Type B pancreatic cell (in vitro differentiated cells): ENCODE data around the gene RBBP9. TPM values are rescaled to one million over a fixed set of nuclear protein-coding genes. Genes with fewer than 3 reads are reported as not detected.

Source experiments
- DNase-seq: peaks from one replicate; pipeline ENCODE4 v3.0.0; 2021; ENCODE audit warnings: mixed read lengths; ENCODE audit not compliant: unreplicated experiment; ENCODE audit errors: extremely low spot score
- H3K27ac Mint-ChIP-seq: 2 replicates; pipeline ENCODE4 v1.8.0; 2021; ENCODE audit warnings: mild to moderate bottlenecking, mixed read lengths
- H3K27me3 Mint-ChIP-seq: 2 replicates; pipeline ENCODE4 v1.8.0; 2021; ENCODE audit warnings: mixed read lengths
- H3K36me3 Mint-ChIP-seq: 2 replicates; pipeline ENCODE4 v1.8.0; 2021; ENCODE audit warnings: mixed read lengths
- H3K4me1 Mint-ChIP-seq: one replicate; pipeline ENCODE4 v1.8.0; 2021; ENCODE audit warnings: mixed read lengths; ENCODE audit not compliant: unreplicated experiment
- H3K4me3 Mint-ChIP-seq: 2 replicates; pipeline ENCODE4 v1.8.0; 2021; ENCODE audit warnings: mild to moderate bottlenecking, mixed read lengths
- H3K9me3 Mint-ChIP-seq: 2 replicates; pipeline ENCODE4 v1.8.0; 2021; ENCODE audit warnings: mixed read lengths
- microRNA-seq: library from miRNA; unstranded; fragments of <30 nt; microRNA quantifications from one replicate; pipeline ENCODE4, GENCODE V29; 2020
- total RNA-seq: library from RNA; stranded (reverse); gene quantifications from 2 replicates; pipeline ENCODE4 v1.2.1, GENCODE V29; 2021; ENCODE audit warnings: low replicate concordance
- TF ChIP-seq, protein P1 (sequence below): fragments of 200-600 bp; sonication (generic); conservative IDR thresholded peaks from 2 replicates; pipeline ENCODE4 v1.5.0; 2021; ENCODE audit warnings: antibody characterized with exemption, mild to moderate bottlenecking

RBBP9 gene
- total RNA-seq, 1 donor from 2014 or later, result 20.7 TPM

DNA sequence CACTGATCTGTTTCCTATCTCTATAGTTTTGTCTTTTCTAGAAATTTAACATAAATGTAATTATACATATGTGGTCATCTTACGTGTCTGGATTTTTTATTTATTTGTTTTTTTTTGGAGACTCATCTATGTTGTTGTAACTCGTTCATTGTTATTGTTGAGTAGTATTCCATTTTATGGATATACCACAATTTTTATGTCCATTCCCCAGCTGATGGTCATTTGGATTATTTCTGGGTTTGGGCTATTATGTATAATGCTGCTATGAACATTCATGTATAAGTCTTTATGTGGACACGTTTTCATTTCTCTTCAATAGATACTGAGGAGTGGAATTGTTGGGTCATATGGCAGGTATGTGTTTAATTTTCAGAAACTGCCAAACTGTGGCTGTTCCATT, 40.4 kb downstream of the RBBP9 start:
- H3K4me1 Mint-ChIP-seq, result no peaks in the 10 kb centered on the region
- no peaks in the 10 kb centered on the region for H3K36me3 Mint-ChIP-seq
- H3K4me3 Mint-ChIP-seq, result no peak overlapping the region
- TF ChIP-seq, protein P1, sequence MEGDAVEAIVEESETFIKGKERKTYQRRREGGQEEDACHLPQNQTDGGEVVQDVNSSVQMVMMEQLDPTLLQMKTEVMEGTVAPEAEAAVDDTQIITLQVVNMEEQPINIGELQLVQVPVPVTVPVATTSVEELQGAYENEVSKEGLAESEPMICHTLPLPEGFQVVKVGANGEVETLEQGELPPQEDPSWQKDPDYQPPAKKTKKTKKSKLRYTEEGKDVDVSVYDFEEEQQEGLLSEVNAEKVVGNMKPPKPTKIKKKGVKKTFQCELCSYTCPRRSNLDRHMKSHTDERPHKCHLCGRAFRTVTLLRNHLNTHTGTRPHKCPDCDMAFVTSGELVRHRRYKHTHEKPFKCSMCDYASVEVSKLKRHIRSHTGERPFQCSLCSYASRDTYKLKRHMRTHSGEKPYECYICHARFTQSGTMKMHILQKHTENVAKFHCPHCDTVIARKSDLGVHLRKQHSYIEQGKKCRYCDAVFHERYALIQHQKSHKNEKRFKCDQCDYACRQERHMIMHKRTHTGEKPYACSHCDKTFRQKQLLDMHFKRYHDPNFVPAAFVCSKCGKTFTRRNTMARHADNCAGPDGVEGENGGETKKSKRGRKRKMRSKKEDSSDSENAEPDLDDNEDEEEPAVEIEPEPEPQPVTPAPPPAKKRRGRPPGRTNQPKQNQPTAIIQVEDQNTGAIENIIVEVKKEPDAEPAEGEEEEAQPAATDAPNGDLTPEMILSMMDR, result no peak
- H3K27ac Mint-ChIP-seq, result no peak overlapping the region
- H3K27me3 Mint-ChIP-seq, result no peaks in the 10 kb centered on the region
- DNase-seq, result no peak
- no peaks in the 10 kb centered on the region for H3K9me3 Mint-ChIP-seq

DNA sequence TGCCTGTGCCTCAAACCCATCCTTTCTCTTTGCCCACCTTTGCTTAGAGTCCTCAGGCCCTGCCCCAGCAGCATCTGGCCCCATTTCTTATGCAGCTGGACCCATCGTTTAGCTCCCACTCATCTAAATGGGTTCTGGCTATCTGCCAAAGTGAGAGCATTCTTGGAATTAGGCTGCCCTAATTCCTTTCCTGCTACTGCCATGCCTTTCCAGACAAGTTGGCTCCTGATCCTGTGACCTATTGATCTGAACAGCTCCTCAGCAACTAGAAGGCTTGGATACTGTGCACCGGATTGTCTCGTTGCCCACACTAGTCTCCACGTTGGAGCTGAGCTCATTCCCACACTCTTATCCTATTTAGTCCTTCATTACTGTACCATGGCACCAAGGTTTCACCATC, 53.1 kb downstream of the RBBP9 start:
- H3K36me3 Mint-ChIP-seq, result peaks cover 3% of the 10 kb centered on the region
- H3K4me1 Mint-ChIP-seq, result peaks cover 11% of the 10 kb centered on the region
- H3K27ac Mint-ChIP-seq, result peak overlapping the region; percentile 13
- no peak for DNase-seq
- no peak overlapping the region for H3K4me3 Mint-ChIP-seq
- TF ChIP-seq, protein P1, result no peak
- no peaks in the 10 kb centered on the region for H3K27me3 Mint-ChIP-seq
- H3K9me3 Mint-ChIP-seq, result no peaks in the 10 kb centered on the region

DNA sequence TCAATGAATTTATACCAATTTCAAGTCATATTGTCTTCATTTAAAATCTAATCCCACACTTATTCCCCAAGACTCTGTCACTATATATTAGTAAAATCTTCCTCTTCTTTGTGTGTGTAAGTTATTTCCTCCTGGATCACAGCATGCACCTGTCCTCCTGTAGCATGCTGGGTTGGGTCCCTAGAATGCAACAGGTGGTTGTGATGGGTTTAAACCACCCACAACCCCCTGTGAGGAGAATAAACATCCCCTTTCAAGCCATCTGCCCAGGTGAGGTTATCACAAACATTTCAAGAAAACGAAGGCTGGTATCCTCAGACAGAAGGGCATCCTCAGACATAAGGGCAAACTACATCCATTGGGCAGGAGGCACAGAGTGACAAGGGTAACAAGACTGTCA, 56.6 kb downstream of the RBBP9 start:
- Mint-ChIP-seq H3K36me3 (no peaks in the 10 kb centered on the region), H3K27me3 (no peaks in the 10 kb centered on the region), H3K4me1 (peaks cover 16% of the 10 kb centered on the region), H3K27ac (no peak overlapping the region), H3K4me3 (no peak overlapping the region), H3K9me3 (no peaks in the 10 kb centered on the region)
- no peak for DNase-seq
- TF ChIP-seq, protein P1, result no peak

DNA sequence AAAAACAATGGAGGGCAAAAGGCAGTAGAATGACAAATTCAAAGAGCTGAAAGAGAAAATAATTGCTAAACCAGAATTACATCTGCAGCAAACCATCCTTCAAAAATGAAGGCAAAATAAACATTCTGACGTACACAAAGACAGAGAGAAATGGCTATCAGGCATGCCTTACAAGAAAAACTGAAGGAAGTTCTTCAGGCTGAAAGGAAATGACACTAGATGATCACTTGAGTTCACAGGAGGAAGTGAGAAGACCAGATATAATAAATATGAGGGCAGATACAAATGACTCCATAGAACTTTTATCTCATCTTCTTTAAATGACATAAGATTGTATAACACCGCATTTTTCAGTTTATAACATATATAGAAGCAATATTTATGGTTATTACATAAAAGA, 60.2 kb downstream of the RBBP9 start:
- peak overlapping the region; percentile 58 for H3K27ac Mint-ChIP-seq
- peak overlapping the region; percentile 18 for H3K4me3 Mint-ChIP-seq
- TF ChIP-seq, protein P1, result no peak
- no peaks in the 10 kb centered on the region for H3K27me3 Mint-ChIP-seq
- H3K9me3 Mint-ChIP-seq, result no peaks in the 10 kb centered on the region
- H3K4me1 Mint-ChIP-seq, result peaks cover 5% of the 10 kb centered on the region
- DNase-seq, result no peak
- no peaks in the 10 kb centered on the region for H3K36me3 Mint-ChIP-seq

Small RNA genes lying within 50 kb of the gene (microRNA-seq; reads per million reads assigned to microRNA genes)
- not detected for gene MIR3192

Other genes starting within 250 kb of the RBBP9 start
- 14.1 and 19.8 TPM in 2 replicates for gene ZNF133, start 208.7 kb downstream of the RBBP9 start, total RNA-seq
- gene DZANK1, start 30.2 kb downstream of the RBBP9 start, total RNA-seq, result 3.3 and 6.5 TPM in 2 replicates
- gene POLR3F, start 29.8 kb downstream of the RBBP9 start, total RNA-seq, result 8.5 and 10.7 TPM in 2 replicates
- 50.8 and 63.1 TPM in 2 replicates for gene SEC23B, start 10.7 kb upstream of the RBBP9 start, total RNA-seq
- 61.6 and 66.4 TPM in 2 replicates for gene SMIM26, start 70.2 kb upstream of the RBBP9 start, total RNA-seq
- gene DTD1, start 90.8 kb upstream of the RBBP9 start, total RNA-seq, result 20.9 and 29.8 TPM in 2 replicates